GM21529 (cell line): ENCODE results near the gene PDE6A.

Experiments used
- ATAC-seq: cut with Tn5 transposase; IDR thresholded peaks from one replicate; pipeline ENCODE4 v1.9.1; 2021; ENCODE audit not compliant: unreplicated experiment

Gene PDE6A

GRCh38 chr5:149820536-149821510 lies 123.8 kb downstream of the PDE6A start:
- ATAC-seq = no peak

DNA sequence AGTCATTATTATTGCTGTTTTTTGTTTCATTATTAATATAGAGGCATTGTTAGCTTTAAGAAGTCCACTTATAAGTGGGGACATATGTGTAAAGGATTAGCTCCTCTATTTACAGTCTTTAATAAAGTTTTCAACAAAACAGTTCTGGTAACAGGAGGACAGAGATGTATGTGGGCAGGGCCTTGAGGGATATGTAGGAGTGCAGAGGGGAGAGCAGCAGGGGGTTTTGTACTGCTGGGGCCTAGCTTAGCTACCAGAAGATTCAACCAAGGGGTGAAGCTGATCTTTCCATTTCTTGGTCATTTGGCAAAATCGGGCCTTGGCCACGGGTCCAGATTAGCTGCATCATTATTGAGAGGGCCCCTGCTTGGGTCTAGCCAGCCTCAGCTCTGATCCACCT lies 124.6 kb downstream of the PDE6A start:
- ATAC-seq = no peak

- no peak for ATAC-seq
Observed at GRCh38 chr5:149818116-149818515, 126.5 kb downstream of the PDE6A start.

DNA sequence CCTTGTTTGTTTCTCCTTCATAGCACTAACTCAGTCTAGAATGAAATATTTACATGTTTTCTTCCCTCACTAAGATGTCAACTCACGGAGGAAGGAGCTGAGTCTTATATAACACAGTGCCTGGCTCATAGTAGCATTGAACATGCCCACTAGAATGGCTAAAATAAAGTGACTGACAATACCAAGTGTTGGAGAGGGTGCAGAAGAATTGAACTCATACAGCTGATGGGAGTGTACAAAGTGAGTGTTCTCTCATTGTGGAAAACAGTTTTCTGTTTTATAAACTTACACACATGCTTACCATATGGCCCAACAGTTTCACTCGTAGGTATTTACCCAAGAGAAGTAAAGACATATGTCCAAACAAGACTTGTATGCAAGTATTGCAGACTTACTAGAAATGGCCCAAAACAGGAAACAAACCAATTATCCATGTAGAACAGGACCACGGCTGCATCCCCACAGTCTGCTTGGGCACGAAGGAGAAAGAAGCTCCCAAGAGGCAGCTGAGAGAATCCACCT lies 127.0 kb downstream of the PDE6A start:
- ATAC-seq = no peak

DNA sequence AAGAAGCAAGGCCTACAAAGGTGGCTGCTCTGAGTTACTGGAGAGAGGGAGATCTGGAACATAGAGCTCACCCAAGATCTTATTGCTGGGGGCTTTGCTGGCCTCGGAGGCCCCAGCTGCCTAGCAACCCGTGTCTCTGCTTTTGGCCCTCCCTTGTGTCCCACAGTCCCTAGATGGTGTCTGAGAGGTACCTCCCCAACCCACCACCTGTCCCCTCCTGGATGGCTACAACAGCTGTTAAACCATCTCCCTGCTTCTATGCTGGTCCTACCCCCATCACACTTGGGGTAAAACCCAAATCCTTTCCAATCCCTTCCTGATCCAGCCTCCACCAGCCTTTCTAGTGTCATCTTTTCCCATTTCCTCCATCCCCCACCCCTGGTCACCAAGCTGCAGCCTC lies 127.9 kb downstream of the PDE6A start:
- ATAC-seq = no peak

GRCh38 chr5:149811453-149811852 lies 133.1 kb downstream of the PDE6A start:
- no peak for ATAC-seq

DNA sequence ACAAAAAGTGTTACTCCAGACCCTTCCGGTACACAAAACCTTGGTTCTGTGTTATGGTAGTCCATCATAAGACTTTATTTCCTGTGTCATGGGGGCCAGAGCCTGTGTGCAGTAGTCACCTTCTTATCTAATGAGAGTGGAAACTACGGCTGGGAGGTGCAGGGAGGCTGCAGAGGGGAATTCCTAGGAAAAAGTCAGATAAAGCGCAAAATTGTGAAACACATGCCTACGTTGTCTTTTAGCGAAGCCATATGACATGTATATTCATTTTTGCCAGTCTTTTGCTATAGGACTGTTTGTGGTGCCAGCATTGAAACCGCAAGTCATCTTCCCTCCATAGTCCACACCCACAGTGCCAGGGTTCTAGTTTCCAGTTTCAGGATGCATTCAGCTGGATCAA lies 133.7 kb downstream of the PDE6A start:
- no peak for ATAC-seq

DNA sequence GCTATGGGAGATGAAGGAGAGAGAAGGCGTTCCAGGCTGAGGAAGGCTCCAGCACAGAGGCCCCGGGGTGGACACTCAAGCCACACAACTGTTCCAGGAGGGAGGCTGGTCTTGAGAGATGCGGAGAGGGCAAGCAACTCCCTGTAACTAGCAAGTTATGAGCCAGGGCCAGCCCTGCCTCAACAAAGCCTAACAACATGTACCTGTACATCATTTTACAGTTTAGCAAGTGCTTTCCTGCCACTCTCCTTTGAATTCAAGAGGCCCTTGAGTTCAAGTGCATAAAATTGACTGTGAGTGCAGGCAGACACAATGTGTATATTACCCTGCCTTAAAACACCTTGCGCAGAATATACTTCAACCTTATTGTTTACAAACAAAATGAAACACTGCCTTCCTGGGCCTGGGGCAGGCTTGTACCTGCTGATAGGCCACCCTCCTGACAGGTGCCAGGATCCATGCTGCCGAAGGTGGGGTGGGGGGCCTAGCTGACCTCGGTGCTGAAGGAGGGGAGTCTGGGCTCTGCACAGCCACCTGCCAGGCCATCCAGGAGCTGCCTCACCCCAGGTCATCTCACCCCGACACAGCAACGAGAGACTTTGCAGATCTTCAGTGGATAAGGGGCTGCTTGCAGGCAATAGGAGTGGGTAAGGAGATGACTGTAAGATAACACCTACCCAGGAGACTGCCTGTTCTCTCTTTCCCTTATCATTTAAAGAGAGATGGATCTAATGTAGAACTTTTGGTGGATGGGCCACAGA lies 134.5 kb downstream of the PDE6A start:
- ATAC-seq = no peak

GRCh38 chr5:149808264-149808982 lies 136.2 kb downstream of the PDE6A start:
- ATAC-seq = no peak
